GM04504 (cell line): ENCODE data around the gene DHX40.
"Not testable (repeated sequence)": the region's sequence is repeated elsewhere in the genome, so short reads cannot be mapped to it uniquely, and the experiment has no call there.

ENCODE experiments used
- DNase-seq: peaks from one replicate; pipeline ENCODE4 v3.0.0-alpha.2; 2012; ENCODE audit warnings: low read depth

DHX40 gene

GRCh38 chr17:59561042-59561441, 4.4 kb upstream of the DHX40 start:
- DNase-seq, result no peak

DNA sequence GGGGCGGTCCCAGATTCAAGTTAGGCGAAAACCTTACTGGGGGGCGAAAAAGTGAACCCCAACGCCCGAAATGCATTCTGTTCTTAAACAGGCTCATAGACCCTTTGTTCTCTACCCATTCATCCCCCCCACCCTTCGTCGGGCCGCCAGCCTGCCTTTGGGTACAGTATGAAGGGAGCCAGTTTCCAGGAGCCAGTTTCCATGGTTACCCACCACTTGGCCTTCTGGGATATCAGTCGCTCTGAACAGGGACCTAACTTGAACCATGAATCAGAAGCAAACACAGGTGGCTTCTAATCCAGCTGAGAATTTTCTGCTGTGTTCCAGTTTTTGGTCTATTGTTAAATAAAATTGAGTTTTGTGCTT, 532 bp downstream of the DHX40 start:
- DNase-seq, result peak; percentile 59

- not testable (repeated sequence) for DNase-seq
Measured at GRCh38 chr17:59569151-59569550, 3.7 kb downstream of the DHX40 start.

GRCh38 chr17:59572301-59572924, 7.0 kb downstream of the DHX40 start:
- DNase-seq, result peak; percentile 9

DNA sequence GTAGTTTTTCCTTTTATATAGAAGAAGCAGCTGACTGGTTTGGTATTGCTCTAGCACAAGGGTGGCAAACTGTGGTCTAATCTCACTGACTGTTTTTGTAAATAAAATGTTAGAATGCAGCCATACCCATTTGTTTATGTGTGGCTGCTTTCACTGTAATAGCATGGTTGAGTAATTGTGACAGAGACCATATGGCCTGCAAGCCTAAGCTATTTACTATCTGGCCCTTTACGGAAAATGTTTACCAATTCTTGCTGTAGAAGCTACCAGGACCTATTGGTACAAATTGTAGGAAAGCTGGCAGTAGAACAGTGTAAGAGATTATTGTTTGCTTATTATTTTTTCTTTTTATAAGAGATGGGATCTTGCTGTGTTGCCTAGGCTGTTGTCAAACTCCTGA, 18.8 kb downstream of the DHX40 start:
- DNase-seq, result not testable (repeated sequence)

GRCh38 chr17:59600169-59600568, 34.8 kb downstream of the DHX40 start:
- no peak for DNase-seq

DNA sequence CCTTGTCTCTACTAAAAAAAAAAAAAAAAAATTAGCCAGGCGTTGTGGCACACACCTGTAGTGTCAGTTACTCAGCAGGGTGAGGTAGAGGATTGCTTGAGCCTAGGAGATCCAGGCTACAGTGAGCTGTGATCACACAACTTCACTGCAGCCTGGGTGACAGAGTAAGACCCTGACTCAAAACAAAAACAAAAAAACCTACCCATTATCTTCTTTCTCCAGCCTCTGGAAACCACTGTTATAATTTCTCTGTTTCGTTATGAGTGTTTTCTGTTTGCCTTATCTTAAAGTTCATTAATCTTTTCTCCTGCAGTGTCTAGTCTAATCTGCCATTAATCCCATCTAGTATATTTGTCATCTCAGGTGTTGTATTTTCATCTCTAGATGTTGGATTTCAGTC, 35.7 kb downstream of the DHX40 start:
- DNase-seq, result no peak

- DNase-seq, result no peak
Measured at GRCh38 chr17:59607061-59607460, 41.7 kb downstream of the DHX40 start.

DNA sequence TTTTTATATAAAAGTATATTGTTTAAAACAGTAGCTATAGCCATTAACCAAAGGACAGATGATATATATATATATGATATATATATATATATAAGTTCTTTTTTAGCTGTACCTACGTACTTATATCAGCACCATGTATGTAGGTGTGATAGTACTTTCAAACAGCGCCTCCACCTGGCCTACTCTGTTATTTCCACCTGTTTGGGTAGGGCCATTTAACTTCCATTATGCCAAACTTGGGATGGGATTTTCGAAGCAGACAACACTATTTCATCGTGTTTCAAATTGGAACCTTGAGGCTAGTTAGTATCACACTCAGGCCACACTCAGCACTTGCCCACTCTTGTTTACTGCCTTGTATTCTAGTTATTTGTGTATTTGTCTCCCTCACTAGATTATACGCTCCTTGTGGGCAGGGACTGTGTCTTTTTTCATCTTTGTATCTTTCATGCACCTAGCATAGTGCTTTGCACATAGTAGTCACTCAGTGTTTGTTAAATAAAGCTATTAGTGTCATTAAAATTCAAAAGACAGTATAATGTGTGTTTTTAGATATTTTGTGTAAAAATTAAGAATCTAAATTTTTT, 42.5 kb downstream of the DHX40 start:
- no peak for DNase-seq

GRCh38 chr17:59611503-59611902, 46.1 kb downstream of the DHX40 start:
- DNase-seq, result no peak

DNA sequence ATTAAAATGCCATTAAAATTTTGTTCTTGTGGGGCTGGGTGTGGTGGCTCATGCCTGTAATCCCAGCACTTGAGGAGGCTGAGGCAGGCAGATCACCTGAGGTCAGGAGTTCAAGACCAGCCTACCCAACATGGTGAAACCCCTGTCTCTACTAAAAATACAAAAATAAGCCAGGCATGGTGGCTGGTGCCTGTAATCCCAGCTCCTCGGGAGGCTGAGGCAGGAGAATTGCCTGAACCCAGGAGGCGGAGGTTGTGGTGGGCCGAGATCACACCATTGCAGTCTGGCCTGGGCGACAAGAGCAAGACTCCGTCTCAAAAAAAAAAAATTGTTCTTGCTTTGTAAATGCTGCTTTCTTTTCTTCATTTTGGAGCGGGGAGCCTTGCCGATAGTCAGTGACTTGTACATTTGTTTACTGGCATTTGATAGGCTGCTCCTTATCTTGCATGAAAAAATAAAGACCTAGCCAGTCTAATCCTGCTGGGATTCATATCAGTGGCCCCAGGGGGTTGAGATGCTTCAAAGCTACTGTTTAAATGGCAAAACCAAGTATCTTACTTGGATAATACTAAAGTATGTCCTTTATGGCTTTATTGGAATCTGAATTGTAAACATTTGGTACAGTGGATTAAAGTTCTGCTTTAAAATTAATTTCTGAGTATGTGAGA, 51.0 kb downstream of the DHX40 start:
- DNase-seq, result no peak

DNA sequence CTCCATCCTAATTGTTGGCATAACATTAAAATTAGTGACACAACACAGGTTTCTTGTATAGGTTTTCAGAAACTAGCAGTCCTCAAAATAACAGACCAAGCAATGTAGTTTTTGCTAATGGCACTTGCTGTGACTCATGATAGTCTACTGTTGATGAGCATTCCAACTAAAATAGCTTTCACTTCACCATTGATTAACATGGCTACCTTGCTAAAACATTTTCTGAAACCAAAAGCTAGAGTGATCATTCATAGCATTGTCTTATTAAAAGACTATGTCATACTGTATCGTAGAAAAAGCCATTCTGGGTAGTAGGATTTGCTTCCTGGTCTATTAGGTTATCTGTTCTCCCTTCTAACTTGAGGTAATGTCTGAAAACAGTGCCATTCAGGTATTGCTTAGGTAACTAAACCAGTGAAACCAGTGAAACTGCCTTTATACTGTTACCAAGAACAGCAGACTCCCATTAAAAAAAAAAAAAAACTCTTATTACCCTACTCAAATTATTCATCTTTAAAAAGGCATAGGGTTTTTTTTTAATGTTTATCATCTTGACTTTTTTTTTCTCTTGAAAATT, 51.8 kb downstream of the DHX40 start:
- DNase-seq, result no peak

DNA sequence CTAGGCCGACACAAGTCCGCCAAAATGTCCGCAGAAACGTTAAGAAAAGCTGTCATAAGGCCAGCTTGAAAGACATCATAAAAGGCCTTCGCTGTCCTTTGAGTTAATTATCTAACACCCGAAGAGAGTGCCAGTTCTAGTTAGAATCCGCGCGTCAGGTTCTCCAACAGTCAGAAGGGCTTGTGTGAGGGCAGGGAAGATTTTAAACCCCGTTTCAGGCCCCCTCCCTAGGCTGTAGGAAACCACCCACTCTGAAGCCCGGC, 53.6 kb downstream of the DHX40 start:
- DNase-seq, result no peak

DNA sequence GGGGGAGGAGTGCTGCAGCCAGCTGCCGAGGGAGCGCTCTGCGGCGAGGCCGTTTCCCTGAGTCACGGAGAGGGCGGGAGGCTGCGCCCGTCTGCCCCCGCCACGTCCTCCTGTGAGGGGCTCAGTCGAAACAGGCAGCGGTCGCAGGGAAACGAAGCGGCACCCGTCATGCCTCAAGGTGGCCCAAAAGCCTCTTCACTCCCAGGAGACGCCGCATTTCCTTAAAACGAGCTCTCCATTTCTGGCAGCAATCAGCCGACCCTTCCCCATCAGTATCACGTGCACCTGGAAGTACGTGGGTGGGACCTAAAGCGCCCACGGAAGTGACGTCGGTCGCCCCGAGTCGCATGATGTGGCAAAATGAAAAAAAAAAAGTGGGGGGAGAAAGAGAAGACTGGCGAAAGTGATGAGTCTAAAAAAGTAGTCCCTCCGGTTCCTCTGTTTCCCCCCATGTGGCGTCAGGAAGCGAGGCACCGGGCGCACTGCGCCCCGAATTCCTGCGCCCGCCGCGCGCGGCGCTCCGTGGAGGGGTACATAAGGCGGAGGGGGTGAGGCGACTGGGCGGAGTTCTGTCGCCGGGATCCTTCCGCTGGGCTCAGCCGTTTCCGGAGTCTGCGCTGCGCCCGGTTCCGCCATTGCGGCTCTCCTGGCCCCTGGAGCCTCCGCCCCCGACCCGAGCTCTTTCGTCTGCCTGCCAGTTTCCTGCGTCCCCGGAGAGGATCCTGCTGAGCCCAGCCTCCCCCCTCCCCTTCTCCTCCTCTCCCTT, 54.1 kb downstream of the DHX40 start, which contains the start of gene CLTC:
TSS of gene CLTC (plus strand) at position 598 of the 766 bp plus-strand sequence. CDS start 237 bp downstream, outside the sequence.
- peak; percentile 96 for DNase-seq

GRCh38 chr17:59620064-59620359, 54.6 kb downstream of the DHX40 start:
- DNase-seq, result no peak

DNA sequence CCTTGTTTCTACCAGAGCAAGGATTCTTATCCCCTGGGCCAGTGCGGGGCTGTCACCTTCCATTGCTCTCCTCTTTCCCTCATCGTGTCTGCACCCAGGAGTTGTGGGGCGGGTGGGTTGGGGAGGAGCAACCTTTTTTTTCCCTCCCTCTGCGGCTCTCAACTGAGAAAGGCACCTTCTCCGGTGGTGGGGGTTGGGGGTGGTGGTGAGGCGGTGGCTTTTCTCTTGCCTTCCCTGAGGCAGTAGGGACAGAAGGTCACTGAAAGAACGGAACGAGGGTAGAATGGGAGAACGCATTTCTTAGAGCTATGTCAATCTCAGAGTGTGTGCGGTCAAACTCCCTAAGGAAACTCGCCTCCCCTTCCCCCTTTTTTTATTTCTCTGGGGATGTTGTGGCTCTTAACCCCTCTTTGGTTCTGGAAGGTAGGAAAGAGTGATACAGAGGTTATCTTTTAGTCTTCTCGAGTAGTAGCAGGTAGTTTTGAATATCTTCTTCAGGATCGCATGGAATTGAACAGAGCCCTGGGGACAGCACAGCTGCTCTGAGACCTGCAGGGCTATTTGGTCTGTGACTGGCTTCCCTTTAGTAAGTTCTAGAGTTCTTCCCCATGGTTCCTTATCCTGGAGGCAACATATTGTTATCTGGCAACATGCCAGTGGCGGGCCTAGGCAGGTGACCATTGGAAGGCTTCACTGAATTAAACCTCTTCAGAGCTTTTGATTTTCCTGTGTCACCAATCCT, 55.3 kb downstream of the DHX40 start:
- DNase-seq, result no peak

DNA sequence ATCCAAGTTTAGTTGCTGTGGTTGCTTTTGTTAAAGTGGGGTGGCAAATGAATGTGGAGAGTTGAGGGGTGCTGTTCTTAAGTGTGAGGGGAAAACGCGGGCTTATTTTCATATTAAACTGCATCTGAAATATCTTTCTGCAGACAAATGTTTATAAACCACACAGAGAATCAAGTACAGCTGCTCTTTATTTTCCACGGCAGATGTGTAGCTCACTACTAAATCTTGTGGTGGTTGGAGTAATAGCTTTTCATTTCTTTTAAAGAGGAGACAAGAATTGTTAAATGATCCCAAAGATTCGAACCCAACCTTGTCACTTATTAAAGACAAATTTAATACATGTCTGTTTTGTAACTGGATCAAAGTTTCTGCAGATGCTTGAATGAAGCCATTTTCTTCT, 56.4 kb downstream of the DHX40 start:
- no peak for DNase-seq

DNA sequence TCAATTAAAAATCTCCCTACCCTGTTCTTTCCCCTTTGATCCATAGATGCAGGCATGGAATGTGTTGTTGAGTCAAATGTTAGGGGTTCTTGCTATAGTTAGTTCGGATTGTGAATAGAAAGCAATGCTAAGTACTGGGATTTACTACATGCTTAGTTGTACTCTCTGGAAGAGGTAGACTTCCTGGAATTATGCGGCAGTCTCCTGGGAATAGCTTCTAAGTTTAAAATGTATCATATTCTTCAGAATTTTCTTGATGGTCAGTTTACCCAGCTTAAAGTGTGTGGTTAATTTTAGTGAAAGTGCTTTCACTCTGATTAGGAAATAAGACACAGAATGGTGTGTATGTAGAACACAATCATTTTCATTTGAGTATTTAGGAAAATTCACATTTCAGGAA, 57.7 kb downstream of the DHX40 start:
- DNase-seq, result no peak

DNA sequence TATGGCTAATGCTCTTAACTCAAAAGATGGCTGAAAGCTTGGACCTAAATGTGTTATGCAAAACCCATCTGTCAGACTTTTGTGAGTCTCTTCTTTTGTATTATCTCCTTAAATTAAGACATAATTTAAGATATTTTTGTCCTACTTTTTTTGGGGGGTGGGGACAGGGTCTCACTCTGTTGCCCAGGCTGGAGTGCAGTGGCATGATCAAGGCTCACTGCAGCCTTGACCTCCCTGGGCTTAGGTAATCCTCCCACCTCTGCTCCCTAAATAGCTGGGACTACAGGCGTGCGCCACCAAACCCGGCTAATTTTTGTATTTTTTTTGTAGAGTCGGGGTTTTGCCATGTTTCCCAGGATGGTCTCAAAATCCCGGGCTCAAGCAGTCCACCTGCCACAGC, 61.3 kb downstream of the DHX40 start:
- DNase-seq, result no peak

- DNase-seq, result no peak
Measured at GRCh38 chr17:59627274-59627673, 61.9 kb downstream of the DHX40 start.

DNA sequence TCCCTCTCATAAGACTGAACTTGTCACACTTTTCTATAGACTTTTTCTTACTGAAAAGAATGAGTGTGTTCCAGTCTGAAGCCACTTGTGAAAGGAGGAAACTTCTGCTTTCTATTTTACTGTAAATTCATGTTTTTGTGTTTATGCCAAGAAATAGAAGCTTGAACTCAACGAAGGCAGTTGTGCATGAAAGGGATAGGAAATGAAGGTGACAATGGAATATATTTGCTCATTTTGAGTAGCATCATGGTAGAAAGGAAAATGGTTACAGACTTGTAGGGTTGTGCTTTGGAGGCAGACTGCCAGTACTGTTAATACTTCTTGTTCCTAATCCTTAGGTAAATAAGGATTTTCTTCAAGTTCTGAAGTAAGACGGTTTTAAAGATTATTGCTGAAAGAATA, 62.4 kb downstream of the DHX40 start:
- DNase-seq, result no peak

- DNase-seq, result no peak
Measured at GRCh38 chr17:59629174-59629573, 63.8 kb downstream of the DHX40 start.
